Fibroblast of lung (primary cell): ENCODE results near the gene SCARF1. TPM values are rescaled to one million over a fixed set of nuclear protein-coding genes. Genes with fewer than 3 reads are reported as not detected.

Source experiments
- DNase-seq, 2 donors: peaks; one replicate each; pipeline versions ENCODE4 v3.0.0 to v3.0.0-alpha.2; 2010; ENCODE audit warnings: low read depth in 2 of 2
- H2AFZ ChIP-seq: 2 replicates; pipeline ENCODE4 v1.5.1; 2012; ENCODE audit warnings: low read length, control low read depth, inconsistent platforms
- H3K27ac ChIP-seq: 2 replicates; pipeline ENCODE4 v1.5.1; 2011; ENCODE audit warnings: low read length, control low read depth; ENCODE audit not compliant: insufficient read depth
- H3K27me3 ChIP-seq: 2 replicates; pipeline ENCODE4 v1.5.1; 2011; ENCODE audit warnings: mild to moderate bottlenecking, low read length; ENCODE audit not compliant: control insufficient read depth, insufficient read depth
- H3K36me3 ChIP-seq: 2 replicates; pipeline ENCODE4 v1.5.1; 2011; ENCODE audit warnings: low read length; ENCODE audit not compliant: control insufficient read depth, insufficient read depth
- H3K4me1 ChIP-seq: 2 replicates; pipeline ENCODE4 v1.5.1; 2011; ENCODE audit warnings: low read length; ENCODE audit not compliant: control insufficient read depth, insufficient read depth; ENCODE audit errors: extremely low read depth
- H3K4me2 ChIP-seq: 2 replicates; pipeline ENCODE4 v1.5.1; 2011; ENCODE audit warnings: low read length, control low read depth; ENCODE audit not compliant: insufficient read depth; ENCODE audit errors: extremely low read depth
- H3K4me3 ChIP-seq, 4 experiments: fragments of 200-600 bp in 1 of 4; sonication (generic) in 1 of 4; replicated peaks in 1 of 4; 2 replicates each; pipeline ENCODE4 v1.5.1; 2011 to 2016; ENCODE audit warnings: low read length in 4 of 4, low read depth in 3 of 4, mild to moderate bottlenecking in 3 of 4, control low read depth in 2 of 4, inconsistent platforms in 1 of 4, mixed read lengths in 1 of 4; ENCODE audit not compliant: insufficient read depth in 1 of 4; ENCODE audit errors: control extremely low read depth in 1 of 4
- H3K79me2 ChIP-seq: 2 replicates; pipeline ENCODE4 v1.5.1; 2012; ENCODE audit warnings: mild to moderate bottlenecking, low read length, inconsistent platforms; ENCODE audit not compliant: control insufficient read depth, insufficient read depth
- H3K9ac ChIP-seq: 2 replicates; pipeline ENCODE4 v1.5.1; 2011; ENCODE audit warnings: mild to moderate bottlenecking, low read length, control low read depth; ENCODE audit not compliant: insufficient read depth
- H3K9me3 ChIP-seq: 2 replicates; pipeline ENCODE4 v1.5.1; 2012; ENCODE audit warnings: low read depth, low read length; ENCODE audit not compliant: control insufficient read depth, insufficient read depth
- H4K20me1 ChIP-seq: 2 replicates; pipeline ENCODE4 v1.5.1; 2011; ENCODE audit warnings: low read length; ENCODE audit not compliant: control insufficient read depth, insufficient read depth; ENCODE audit errors: extremely low read depth
- EZH2 ChIP-seq: IDR thresholded peaks from 2 replicates; pipeline ENCODE4 v1.5.1; 2012; ENCODE audit warnings: low read length, control low read depth, mild to moderate bottlenecking; ENCODE audit errors: missing control alignments
- polyA plus RNA-seq, 2 donors: library from polyadenylated mRNA; depleted of rRNA in 1 of 2; stranded (reverse) in 1 of 2; unstranded in 1 of 2; fragments of >200 nt; gene quantifications; 2 replicates each; pipeline ENCODE4 v1.2.1, GENCODE V29; 2011 to 2012; ENCODE audit warnings: missing spikeins in 1 of 2
- total RNA-seq: library from RNA; depleted of rRNA; stranded (reverse); fragments of >200 nt; gene quantifications from 2 replicates; pipeline ENCODE4 v1.2.1, GENCODE V29; 2014
- TF ChIP-seq, protein P1 (sequence below), 2 donors: IDR thresholded peaks in 1 of 2; conservative IDR thresholded peaks in 1 of 2; 1 replicate in 1 of 2; 2 replicates in 1 of 2; pipeline ENCODE4 v1.5.1; 2011 to 2012; ENCODE audit warnings: low read length in 2 of 2, control low read depth in 1 of 2, inconsistent platforms in 1 of 2, low read depth in 1 of 2, mild to moderate bottlenecking in 1 of 2

The SCARF1 gene
- total and polyA plus RNA-seq, 2 donors (not counting 1 experiment from before 2014, with no cell fraction given), result 0.99 to 2.4 TPM

DNA sequence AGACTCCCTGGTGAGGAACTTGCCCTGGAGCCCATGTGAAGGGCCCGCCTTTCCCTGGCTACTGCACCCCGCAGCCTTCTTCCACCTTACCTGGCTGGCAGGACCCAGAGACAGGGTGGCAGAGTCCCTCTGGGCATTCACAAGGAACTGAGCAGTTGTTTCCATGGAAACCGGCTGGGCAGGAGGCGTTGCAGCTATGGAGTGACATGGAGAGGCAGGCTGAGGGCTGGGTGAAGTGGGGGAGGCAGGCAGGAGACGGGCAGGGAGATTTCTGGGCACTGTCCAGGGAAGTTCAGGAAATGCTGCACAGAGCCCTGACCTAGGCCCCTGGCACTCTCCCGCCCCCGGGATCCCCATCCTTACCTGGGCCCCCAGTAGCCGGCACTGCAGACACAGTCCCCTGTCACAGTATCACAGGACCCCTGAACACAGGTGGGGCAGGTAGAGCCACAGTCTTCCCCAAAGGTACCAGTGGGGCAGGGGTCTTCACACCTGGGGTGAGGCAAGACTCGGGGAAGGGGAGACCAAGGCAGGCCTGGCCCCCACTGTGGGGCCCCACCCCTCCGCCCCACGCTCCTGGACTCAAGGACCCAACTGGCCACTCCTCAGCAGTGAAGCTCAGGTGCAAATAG lies 5.9 kb downstream of the SCARF1 start:
- Histone ChIP-seq H3K4me1 (peaks cover 8% of the 10 kb centered on the region), H2AFZ (no peak overlapping the region), H4K20me1 (no peaks in the 10 kb centered on the region)

DNA sequence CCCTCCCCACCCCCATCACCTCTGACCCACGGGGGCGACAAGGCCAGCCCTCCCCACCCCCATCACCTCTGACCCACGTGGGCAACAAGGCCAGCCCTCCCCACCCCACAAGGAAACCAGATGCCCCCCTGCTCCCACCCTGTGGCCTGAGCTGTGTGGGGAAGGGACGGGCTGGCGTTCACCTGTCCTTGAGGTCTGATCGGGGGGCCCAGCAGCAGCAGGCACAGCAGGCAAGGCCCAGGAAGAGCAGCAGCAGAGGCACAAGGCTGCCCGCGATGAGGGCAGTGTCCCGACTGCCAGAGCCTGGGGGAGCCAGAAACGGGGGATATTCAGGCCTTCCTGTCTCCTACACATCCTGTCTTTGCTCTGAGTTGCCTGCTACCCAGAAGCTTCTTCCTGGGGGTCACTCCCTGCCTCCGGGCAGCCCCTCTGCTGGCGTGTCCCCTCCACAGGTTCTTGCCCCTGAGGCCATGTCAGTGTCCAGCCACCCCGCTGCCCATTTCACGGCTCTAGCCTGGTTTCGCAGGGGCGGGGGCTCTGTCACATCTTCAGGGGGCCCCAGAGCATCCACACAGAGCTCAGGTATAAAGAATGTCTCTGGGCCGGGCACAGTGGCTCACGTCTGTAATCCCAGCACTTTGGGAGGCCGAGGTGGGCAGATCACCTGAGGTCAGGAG lies 6.8 kb downstream of the SCARF1 start:
- Histone ChIP-seq H3K4me2 (no peak overlapping the region), H3K9ac (no peak overlapping the region), H3K79me2 (no peaks in the 10 kb centered on the region), H3K27me3 (no peaks in the 10 kb centered on the region), H3K4me1 (no peaks in the 10 kb centered on the region), H2AFZ (no peak overlapping the region), H3K36me3 (no peaks in the 10 kb centered on the region), H4K20me1 (no peaks in the 10 kb centered on the region), H3K9me3 (no peaks in the 10 kb centered on the region), H3K4me3 (no peak overlapping the region), H3K27ac (no peak overlapping the region)
- TF ChIP-seq, protein P1, sequence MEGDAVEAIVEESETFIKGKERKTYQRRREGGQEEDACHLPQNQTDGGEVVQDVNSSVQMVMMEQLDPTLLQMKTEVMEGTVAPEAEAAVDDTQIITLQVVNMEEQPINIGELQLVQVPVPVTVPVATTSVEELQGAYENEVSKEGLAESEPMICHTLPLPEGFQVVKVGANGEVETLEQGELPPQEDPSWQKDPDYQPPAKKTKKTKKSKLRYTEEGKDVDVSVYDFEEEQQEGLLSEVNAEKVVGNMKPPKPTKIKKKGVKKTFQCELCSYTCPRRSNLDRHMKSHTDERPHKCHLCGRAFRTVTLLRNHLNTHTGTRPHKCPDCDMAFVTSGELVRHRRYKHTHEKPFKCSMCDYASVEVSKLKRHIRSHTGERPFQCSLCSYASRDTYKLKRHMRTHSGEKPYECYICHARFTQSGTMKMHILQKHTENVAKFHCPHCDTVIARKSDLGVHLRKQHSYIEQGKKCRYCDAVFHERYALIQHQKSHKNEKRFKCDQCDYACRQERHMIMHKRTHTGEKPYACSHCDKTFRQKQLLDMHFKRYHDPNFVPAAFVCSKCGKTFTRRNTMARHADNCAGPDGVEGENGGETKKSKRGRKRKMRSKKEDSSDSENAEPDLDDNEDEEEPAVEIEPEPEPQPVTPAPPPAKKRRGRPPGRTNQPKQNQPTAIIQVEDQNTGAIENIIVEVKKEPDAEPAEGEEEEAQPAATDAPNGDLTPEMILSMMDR (conservative IDR thresholded peaks at IDR 0.05 in 1 of 2, IDR thresholded peaks at IDR 0.05 in 1 of 2; ENCODE audit: low read depth in 1 of 2, low read length in 2 of 2), result no peak
- no peak for TF ChIP-seq EZH2
- no peak for DNase-seq

More for the DNA sequence above, 5.9 kb downstream of the SCARF1 start:
- DNase-seq, result no peak
- Histone ChIP-seq H3K27me3 (no peaks in the 10 kb centered on the region), H3K9me3 (no peaks in the 10 kb centered on the region), H3K9ac (no peak overlapping the region), H3K36me3 (no peaks in the 10 kb centered on the region), H3K4me3 (no peak overlapping the region), H3K4me2 (no peak overlapping the region), H3K27ac (no peak overlapping the region), H3K79me2 (no peaks in the 10 kb centered on the region)
- no peak for TF ChIP-seq EZH2
- TF ChIP-seq, protein P1 (conservative IDR thresholded peaks at IDR 0.05 in 1 of 2, IDR thresholded peaks at IDR 0.05 in 1 of 2; ENCODE audit: low read depth in 1 of 2, low read length in 2 of 2), result no peak

DNA sequence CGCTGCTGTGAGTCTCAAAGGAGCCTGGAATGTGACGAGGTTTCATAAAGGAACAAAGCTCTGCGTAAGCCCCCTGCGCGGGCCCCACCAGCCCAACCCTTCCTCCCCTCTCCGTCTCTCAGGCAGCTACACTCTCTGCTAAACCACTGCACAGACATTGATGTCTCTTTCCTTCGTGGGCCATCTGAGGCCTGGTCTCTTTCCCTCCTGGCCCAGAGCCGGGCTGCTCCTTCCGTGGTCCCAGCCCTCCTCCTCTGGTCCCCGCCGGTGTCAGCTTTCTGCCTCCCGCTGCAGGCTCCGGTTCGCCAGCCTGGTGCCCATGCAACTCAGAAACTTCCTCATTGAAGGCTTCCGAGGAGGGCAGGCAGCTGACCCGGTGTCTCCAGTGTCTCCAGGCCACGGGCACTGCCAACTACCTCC lies 7.4 kb downstream of the SCARF1 start:
- Histone ChIP-seq H3K9me3 (no peaks in the 10 kb centered on the region), H3K79me2 (no peaks in the 10 kb centered on the region), H3K4me1 (no peaks in the 10 kb centered on the region), H3K4me2 (no peak overlapping the region), H3K9ac (no peak overlapping the region), H3K27ac (no peak overlapping the region), H3K27me3 (no peaks in the 10 kb centered on the region), H3K4me3 (no peak overlapping the region), H4K20me1 (no peaks in the 10 kb centered on the region), H3K36me3 (no peaks in the 10 kb centered on the region), H2AFZ (no peak overlapping the region)
- TF ChIP-seq EZH2, result no peak
- TF ChIP-seq, protein P1 (conservative IDR thresholded peaks at IDR 0.05 in 1 of 2, IDR thresholded peaks at IDR 0.05 in 1 of 2; ENCODE audit: low read depth in 1 of 2, low read length in 2 of 2), result no peak
- no peak for DNase-seq
